Stimulated activated CD4-positive, alpha-beta T cell treated with anti-CD3 and anti-CD28 coated beads, TNF-alpha, amount 100 ng/mL, for 1 hour (primary cell): Measurements from ENCODE around the gene LAMC3.

ENCODE experiments used
- DNase-seq, 3 donors: peaks; one replicate each; pipeline ENCODE4 v3.0.0-alpha.2; 2020; ENCODE audit warnings: low read depth in 3 of 3, low spot score in 1 of 3

Gene LAMC3

GRCh38 chr9:130977811-130978221 lies 31.2 kb upstream of the LAMC3 start:
- no peak for DNase-seq

DNA sequence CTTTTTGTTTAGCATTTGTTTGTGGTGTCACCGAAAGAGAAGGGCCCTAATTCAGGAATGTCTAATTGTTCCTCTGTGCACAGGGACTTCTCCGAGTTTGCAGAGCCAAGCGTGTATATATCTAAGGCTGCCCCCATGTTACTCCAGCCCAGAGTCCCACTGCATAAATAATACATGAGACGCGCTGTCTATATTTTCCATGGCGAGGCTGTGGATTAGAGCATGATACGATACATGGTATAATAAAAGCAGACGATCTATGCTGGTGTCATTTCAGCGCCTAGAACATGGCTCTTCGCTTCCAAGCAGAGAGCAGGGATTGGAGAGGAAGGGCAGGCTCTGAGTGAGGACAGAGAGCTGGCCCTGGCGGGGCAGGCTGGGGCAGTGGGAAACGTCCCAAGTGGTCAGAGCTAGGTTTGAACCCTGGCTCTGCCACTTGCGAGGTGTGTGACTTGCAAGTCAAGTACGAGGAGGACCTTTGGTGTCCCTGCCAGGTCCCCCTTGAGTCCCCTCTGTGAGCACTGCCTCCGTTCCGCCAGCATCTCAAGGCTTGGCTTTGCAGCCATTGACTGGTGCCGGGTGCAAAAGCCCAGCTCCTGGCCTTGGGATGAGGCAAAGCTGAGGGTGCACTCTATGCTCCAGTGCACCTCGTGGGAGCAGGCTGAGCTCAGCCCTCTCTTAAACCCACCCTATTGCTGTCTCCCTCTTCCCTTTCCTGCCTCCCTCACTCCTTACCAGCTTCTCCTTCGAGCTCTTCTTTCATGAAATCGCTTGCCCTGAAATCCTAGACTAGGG lies 29.2 kb upstream of the LAMC3 start:
- no peak for DNase-seq

- no peak for DNase-seq
These were observed 28.4 kb upstream of the LAMC3 start for GRCh38 chr9:130980526-130980925.

DNA sequence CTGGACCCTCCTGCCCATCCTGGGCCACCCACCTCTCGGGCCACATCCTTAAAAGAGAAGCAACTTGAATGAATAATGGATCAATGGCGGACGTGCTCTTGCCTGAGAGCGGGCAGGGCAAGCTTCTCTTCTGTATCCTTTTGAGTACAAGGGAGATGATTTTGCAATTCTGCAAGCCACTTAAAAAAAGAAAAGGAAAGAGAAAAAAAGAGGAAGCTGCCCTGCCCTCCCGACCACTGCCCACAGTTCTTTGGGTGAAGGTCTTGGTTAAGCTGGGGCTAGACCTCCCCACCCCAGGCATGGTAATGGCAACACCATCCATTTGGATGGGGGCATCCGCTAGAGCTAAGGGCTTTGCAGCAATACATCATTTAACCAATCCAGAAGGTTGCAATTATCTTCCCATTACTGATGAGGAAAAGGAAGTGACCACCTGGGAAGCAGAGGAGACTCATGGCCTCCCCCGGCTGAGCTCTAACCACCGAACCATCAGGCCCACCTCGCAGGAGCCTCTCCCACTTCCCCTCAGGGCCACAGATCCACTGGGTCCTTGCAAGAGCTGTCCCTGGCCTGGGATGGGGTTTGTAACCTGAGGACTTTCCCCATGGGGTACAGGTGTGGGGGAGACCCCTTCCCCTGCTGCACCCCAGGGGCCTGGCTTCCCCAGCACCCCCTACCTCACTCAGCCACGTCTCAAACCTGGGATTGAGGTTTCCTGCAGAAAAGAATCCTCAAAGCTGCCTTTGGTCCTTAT lies 27.8 kb upstream of the LAMC3 start:
- DNase-seq = no peak

- no peak for DNase-seq
These were observed 27.2 kb upstream of the LAMC3 start for GRCh38 chr9:130981756-130982137.

DNA sequence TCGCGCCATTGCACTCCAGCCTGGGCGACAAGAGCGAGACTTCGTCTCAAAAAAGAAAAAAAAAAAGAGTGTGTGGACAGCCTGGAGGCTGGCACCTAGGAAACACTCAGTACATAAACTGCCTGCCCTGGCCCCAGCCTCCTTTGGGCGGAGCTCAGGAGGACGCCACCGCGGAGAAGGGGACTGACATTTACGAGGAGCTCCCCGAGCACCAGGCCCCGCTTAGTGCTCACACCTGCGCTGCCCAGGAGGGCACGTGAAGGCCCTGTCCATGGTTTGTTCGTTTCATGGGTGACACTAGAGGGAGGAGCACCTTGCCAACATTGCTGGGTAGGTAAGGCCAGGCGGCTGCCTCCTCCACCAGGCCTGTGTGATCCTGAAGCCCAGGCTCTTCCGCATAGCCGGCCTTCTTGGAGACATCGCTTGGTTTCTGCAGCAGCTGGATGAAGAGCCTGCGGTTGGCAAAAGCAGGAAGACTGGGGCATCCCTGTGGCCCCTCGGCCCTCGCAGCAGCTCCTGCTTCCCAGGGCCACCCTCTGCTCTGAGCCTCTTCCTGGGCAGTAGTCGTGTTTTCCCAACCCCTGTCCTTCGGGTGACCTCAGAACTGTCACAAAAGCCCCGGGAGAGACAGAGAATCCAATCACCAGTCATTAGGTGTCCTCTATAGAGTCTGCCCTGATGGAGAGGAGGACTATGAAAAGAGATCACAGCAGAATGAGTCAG lies 26.2 kb upstream of the LAMC3 start:
- DNase-seq = no peak

- DNase-seq = no peak
These were observed 25.7 kb upstream of the LAMC3 start for GRCh38 chr9:130983359-130983670.

DNA sequence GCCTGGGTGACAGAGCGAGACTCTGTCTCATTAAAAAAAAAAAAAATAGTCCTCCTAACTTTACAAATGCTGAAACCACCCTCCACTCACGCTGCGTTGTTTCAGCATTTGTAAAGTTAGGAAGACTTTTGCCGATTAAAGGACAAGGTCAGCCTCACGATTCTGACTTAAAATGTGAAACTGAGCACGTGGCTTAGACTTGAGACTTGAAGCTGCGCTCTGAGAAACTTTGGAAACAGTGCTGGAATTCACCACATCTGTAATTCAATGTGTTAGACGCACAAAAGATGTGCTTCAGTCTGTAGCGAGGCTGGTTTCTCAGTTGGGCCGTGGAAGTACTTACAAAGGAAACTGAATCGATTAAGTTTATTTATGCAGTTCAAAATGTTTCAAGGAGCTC lies 25.0 kb upstream of the LAMC3 start:
- DNase-seq = no peak

DNA sequence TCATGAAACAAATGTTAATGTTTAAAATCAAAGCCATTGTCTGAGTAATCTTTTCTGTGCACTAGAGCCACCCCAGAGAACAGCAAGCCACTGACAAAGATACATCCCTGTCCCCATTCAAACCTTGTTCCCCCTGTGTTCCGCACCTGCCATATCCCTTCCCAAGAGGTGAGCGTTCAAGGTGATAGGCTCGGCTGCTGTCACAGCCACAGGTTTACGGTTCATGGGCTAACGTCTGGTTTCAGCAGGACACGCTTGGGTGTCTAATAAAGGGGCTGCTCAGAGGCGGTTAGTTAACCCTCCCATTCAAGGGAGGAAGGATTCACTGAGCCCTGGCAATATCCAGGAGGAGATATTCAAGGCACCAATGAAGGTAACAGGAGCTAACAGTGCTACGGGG lies 24.5 kb upstream of the LAMC3 start:
- DNase-seq = no peak

GRCh38 chr9:130985029-130985428 lies 23.9 kb upstream of the LAMC3 start:
- no peak for DNase-seq

GRCh38 chr9:130985606-130986162 lies 23.3 kb upstream of the LAMC3 start:
- no peak for DNase-seq

GRCh38 chr9:130986356-130986965 lies 22.5 kb upstream of the LAMC3 start:
- DNase-seq = no peak

GRCh38 chr9:130987054-130987453 lies 21.9 kb upstream of the LAMC3 start:
- DNase-seq = no peak

- no peak for DNase-seq
These were observed 21.1 kb upstream of the LAMC3 start for GRCh38 chr9:130987738-130988399.

DNA sequence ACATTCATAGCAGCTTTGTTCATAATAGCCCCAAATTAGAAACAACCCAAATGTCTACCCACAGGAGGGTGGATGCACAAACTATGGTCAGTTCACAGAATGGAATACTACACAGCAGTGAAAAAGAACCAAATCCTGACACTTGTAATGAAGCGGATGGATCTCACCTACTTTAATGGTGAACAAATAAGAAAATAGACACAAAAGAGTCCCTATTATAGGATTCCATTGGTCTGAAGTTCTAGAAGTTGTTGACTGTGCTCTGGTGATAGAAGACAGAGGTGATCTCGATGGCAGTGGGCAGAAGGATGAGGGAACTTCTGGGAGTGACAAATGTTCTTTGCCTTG lies 20.6 kb upstream of the LAMC3 start:
- DNase-seq = no peak

GRCh38 chr9:130988905-130989304 lies 20.1 kb upstream of the LAMC3 start:
- DNase-seq = no peak

DNA sequence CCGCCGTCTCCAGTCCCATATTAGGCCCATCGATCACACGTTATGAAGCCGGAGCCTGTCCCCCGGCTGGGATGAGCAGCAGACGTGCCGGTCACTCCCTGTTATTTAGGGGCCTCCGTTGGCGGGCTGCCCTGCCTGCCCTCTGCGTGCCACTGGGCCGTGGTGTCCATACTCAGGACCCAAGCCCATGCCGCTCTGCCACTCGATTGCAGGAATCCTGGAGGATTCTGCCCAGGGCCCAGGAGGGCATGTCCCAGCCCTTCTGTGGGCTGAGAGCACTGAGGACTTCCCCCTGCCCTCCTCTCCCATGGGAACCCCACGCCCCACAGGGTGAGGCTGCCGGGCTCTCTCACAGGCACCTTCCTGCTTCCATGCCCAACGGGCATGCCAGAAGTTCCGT lies 19.6 kb upstream of the LAMC3 start:
- DNase-seq = no peak

DNA sequence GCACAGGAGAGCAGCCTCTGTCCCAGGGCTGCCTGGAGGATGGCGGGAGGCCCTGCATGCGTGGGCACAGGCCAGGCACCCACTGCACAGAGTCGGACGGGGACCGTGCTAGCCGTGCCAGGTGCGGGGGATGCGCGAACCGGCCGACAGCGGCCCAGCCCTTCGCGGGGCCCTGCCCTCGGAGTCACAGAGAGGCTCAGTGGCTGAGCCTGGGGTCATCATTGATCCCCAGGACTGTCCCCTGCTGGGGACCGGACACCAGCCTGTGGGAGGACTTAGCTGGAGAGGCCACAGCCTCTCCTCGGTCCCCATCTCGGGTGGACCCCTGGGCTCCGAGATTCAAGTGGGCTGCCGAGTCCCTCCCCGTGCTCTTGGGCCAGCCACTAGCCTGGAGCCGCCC lies 19.1 kb upstream of the LAMC3 start:
- no peak for DNase-seq

DNA sequence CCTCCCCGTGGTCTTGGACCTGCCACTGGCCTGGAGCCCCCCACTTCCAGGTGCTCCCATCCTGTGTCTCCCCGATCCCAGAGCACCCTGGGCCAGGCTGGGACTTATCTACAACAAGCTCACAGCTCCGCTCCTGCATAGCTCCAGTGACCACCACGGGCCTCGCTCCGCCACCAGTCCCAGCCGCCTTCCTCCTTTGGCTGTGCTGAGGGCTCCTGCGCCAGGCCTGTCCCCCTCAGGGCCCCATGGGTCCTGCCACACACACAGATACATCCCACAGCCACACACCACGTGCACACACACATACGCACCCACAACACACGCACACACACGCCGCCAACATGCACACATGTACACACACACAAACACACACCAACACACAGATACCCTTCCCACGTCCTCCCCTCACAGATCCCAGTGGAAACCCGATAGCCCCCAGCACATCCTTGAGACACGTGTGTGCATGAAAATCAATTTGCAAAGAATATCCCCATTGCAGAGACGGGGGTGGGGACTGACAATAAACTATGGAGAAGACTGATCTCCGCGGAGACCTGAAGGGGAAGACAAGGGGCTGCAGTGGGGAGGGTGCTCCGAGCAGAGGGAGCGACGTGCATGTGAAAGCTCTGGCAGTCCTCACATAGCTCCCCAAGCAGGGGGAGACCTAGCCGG lies 18.5 kb upstream of the LAMC3 start:
- no peak for DNase-seq

GRCh38 chr9:130990978-130991777 lies 17.8 kb upstream of the LAMC3 start:
- DNase-seq = no peak
